NOMO-1 (cell line): Measurements from ENCODE around the gene ZBTB43.

Source experiments
- DNase-seq, 2 experiments: peaks; one replicate each; lab custom pipeline; 2025; ENCODE audit not compliant: unreplicated experiment in 2 of 2; lab: John Stamatoyannopoulos, UW

Gene ZBTB43

DNA sequence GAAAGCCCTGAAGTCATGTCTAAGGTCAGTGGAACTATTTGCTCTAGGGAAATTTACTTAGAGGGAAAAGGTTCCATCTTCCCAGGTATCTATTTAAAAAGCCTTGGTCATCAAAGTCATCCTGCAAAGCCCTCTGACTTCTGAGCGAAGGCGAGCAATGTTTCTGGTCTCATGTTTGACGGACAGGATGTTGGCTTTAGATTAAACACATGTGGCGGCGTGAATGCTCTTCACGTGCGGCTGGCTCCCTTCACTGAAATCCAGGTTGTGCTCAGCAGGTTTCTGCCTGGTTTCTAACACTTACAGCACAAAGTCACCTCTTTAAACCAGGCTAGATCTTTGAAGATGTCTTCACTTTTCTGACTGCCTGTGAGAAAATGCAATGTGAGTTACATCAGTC lies 49.9 kb downstream of the ZBTB43 start:
- no peak for DNase-seq

DNA sequence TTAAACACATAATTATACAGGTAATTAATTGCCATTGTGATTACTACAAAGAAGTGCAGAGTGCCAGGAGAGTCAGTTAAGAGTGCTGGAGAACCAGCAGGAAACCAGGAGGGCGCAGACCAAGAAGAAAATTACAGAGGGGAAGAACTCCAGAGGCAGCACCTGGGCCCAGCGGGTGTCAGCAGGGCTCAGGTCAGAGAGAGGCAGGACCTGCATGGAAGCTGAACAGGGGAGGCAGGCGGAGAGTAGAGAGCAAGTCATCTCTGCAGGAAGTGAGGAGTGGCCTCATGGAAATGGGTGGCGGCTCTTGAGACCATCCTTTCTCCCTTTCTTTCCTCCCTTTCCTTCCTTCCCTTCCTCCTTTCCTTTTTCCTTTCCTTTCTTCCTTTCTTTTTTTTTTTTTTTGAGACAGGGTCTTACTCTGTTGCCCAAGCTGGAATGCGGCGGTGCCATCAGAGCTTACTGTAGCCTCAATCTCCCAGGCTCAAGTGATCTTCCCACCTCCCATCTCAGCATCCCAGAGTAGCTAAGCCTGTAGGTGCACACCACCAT lies 51.6 kb downstream of the ZBTB43 start:
- no peak for DNase-seq

DNA sequence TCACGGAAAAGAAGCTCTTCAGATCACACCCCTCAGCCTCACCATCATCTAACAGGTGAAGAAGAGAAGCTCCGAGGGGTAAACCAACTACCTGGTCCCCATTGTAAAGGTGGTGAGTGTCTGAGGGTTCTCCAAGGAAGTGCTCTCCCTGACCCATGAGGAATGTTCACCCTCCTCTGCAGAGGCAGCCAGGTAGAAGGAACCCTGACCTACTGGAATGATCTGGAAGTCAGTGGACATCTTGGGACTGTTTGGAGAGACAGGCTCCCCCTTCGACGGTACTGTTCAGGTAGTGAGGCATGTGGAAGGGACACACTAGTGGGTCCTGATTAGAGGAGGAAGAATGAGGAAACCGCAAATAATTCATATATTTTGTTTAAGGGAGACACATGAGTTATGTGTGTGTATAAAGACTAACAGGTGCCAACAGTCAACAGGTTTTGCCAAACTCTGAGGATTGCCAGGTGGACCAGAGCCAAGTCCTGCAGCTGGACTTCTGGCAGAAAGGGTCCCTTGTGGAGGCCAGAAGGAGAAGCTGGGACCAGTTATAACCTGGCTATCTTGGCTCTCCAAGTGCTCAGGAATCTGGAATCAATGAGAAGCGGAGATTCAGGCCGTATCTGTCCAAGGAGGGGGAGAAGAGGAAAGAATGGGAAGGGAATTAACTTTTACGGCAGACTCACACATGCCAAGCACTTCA lies 52.6 kb downstream of the ZBTB43 start:
- DNase-seq = no peak

DNA sequence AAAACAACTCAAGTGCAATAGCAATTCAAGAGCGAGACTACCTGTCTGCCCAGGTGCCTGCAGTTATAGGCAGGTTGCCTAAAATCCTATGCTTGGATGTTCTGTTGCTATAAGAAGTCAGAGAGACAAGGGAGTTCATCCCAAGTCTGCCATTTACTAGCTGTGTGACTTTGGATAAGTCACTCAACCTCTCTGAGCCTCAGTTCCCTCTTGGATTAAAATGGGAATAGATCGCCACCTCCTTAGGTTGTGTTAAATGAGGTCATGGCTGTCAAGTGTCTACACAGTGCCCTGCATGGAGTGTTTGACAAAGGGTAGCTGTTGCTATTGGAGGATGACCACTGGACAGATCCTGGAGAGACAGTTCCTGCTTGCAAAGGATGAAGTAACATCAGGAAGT lies 54.3 kb downstream of the ZBTB43 start:
- DNase-seq = no peak

DNA sequence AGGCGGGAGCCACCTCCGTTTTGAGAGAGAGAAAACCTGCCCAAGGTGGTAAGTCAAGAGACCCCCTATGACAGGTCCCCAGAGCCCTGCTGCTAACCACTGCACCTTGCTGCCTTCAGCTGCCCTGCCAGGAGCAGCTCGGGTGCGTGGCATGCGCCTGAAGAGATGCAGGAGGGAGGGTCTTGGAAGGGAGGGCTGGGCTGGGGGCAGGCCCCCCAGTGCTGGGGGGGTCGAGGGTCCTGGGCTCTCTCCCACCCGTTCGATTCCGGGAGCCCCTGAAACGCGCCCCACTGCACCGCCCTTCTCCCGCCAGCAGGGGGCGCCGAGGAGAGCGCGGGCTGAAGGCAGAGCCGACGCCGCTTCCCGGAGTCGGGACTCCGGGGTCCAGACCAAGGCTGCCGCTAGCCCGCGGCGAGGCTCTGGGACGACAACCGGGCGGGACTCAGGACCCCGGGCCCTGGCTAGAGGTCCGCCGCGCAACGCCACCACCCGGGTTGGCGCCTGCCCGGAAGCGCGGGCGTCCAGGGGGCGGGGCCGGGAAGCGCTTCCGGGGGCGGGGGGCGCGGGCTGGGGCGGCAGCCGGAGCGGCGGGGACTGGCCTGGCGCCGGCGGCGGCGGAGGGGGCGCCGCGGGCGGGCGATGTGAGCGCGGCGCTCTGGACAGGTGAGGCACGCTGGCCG lies 55.4 kb downstream of the ZBTB43 start, which contains the start of gene ZBTB34:
Gene ZBTB34, plus strand, starts transcription at position 563 of the 680 bp plus-strand sequence. CDS start 18,761 bp downstream, outside the sequence.
- DNase-seq = peak; percentile 46

DNA sequence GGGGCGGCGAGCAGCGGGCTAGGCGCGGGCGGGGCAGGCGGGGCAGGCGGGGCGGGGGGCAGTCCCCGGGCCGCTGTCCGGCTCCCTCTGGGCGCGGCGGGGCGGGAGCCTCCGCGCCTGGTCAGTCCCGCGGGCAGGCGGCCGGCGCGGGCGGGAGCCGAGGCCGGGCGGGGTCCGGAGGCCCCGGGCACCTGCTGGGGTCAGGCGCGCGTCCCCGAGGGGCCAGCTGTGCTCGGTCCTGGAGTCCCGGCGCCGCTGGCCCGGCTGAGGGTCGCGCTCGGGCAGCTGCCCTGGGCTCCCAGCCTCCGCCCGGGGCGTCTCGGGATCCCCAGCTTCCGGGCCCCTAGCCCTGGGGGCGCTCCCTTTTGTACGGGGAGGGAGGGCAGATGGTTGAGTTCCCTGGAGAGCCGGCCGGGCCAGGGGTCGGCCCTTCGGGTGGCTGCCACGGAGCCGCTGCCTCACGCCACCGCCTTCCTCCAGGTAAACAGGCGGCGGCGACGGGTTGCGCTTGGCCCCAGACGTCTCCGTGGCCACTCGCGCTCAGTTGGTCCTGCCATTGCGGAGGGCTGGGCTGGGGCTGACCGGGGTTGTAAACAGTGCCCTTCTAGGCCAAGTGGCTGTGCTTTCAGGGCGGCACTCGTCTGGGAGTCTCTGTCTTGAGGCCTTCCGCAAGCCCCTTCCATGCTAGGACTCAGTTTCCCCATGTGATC lies 56.1 kb downstream of the ZBTB43 start:
- peak in 1 of 2 experiments; percentile 4 for DNase-seq

DNA sequence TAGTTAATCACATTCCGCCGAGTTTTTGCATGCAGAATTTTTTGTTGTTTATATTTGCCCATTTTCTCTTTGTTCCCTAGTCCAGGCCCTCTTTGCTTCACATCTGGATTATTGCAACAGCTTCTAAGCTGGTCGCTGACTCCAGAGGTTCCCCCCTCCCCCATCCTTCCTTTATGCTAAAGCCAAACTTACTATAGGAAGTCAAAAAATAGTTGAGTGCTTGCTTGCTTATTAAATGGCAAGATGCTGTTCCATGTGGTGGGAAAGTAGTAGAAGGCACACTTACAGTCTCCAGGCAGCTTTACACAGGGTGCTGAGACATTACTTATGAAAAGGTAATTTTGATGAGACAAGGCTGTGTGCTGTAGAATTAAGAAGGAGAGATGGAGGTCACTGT lies 56.9 kb downstream of the ZBTB43 start:
- DNase-seq = peak; percentile 53 to 65

DNA sequence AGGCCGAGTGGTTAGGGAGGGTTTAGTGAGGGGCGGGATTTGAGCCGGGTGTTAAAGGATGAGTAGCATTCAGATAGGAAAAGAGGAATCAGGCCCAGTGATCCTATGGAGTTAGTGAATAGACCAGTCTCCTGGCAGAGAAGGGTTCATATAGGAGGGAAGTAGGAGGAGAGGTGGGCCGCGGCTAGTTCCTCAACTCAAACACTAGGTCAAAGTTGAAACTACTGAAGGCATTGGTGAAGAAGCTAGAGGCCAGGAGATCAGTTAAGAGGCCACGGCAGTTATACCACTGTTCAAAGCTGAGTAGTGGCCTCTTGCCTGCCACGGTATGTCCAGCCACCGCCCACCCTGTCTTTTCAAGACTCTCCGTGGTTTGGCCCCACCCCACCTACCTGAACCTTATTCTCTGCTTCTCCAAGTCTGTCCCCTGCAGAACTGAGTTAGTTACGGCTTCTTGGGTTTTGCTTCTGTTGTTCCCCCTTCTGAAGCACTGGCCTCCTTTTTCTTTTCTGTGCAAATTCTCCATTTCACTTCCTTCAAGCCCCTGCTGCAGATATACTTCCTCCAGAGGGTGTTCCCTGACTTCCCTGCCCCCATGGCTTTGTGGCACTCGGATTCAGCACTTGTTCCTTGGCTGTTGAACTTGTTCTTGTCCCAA lies 57.4 kb downstream of the ZBTB43 start:
- DNase-seq = peak; percentile 46 to 68

DNA sequence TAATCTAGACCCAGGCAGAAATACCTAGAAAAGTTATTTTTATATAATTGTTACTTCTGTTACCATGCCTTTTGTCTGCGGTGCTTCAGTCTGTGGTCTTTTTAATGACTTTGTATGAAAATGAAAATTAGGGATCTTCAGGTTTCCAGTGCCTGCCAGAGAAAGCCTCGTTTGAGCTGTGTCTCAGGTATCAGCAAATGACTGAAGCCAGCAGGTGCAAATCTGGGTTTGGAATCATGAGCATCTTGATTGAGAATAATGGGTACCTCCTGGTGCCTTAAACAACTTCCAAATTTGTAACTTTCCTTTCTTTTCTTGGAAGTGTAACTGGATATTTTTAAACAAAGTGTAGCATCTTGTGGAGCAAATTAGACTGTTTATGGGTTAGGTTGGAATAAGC lies 59.9 kb downstream of the ZBTB43 start:
- no peak for DNase-seq

DNA sequence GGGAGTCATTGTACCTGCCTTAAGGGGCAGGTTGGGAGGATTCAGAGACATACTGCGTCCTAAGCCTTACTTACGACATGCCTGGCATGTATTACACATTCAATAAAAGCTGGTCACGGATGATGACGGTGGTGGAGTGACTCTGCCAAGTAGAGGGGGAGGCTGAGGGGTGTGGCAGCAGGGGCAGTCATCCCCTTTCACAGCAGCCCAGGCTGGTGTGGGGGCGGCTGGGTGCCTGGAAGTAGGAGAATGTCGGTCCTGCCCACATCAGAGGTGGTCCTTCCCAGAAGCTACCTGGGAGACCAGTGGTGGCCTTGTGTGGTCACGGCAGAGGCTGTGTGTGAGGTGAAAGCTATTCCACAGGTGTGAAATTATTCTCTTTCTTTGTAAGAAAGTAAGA lies 64.5 kb downstream of the ZBTB43 start:
- no peak for DNase-seq

DNA sequence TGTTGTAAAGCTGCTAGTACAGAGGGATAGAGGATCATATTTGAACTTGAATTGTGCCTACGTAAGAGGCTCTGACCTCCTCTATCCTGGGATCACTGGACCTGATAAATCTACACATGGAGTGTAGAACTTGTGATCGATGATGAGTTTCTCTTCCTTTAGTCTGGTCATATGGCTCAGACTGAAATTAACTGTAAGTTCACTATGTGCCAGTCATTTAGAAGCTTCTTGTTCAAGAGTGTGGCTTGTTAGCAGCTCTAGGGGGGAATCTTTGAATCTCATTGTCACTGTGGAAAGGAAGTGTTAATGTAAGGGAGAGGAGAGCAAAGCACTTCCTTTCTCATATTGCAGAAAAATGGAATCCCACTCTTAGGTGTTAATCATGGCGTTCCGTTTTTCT lies 67.7 kb downstream of the ZBTB43 start:
- DNase-seq = no peak

DNA sequence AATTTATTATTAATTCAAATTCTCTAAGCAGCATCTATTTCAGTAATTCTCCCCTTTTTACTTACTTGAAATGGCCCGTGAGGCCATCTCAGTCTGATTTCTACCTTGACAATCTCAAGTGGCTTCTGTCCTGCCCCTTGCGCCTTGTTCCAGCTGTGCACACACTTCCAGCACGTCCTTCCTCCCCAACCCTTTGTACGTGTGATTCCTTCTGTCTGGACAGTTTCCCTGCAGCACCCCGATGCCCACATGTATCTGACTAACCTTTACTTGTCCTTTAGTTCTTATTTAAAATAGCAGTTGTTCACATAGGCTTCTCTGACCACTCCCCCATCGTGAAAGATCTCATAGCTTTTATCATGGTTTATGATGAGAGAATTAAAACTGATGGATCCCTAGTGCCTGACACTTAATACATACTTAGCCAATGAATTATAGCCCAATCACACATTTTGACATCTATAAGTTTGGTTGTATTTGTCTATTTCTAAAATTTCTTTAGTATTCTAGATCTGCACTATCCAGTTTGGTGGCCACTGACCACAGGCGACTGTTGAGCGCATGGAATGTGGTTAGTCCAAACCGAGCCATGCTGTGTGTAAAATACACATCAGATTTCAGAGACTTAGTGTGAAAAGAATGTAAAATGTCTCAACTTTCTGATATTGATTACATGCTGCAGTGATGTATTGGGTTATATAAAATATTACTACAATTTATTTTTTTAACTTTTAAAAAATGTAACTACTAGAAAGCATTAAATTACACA lies 69.9 kb downstream of the ZBTB43 start:
- DNase-seq = no peak

DNA sequence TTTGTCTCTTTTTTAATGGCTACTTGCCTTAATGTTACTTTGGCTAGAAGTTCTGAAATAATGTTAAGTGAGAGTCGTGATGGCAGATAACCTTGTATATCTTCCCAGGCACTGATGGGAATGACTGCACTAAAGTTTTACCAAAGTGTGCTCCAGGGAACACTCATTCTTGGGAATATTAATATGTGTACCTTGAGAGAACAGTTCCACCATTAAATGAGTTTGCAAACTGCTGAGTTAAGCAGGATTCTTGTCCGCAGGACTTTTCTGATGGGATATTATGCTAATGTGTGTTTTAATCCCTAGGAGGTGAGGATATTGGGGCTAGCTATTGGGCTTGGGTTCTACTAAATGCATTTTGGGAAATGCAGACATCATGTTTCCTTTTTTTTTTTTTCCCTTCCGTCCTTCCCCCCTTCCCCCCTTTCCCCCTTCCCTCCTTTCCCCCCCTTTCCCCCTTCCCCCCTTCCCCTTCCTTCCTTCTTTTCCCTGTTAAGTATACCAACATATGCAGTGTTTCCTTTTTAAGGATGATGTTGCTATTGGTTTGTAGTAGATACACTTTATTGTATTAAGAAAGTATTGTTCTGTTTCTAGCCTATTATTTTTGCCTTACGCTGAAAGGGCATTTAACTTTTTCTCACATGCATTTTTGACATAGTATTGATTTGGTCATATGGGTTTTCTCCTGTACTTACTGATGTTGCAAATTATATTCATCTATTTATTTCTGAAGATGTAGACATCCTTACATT lies 71.1 kb downstream of the ZBTB43 start:
- DNase-seq = no peak

DNA sequence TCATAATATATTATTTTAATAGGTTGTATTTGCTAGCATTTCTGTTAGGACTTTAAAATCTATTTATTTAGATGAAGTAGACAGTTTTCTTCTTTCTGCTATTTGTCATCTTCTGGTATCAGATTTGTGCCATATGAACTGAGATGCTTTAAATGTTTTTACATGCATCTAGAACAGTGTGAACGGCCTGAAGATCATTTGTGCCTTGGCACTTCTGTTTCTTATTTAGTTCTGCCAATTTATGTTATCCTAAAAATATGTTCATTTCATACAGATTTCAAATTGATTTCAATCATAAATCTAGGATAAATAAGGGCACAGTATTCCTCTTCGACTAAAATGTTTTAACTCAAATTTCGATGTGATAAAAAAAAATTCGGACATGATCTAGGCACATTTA lies 71.7 kb downstream of the ZBTB43 start:
- no peak for DNase-seq

DNA sequence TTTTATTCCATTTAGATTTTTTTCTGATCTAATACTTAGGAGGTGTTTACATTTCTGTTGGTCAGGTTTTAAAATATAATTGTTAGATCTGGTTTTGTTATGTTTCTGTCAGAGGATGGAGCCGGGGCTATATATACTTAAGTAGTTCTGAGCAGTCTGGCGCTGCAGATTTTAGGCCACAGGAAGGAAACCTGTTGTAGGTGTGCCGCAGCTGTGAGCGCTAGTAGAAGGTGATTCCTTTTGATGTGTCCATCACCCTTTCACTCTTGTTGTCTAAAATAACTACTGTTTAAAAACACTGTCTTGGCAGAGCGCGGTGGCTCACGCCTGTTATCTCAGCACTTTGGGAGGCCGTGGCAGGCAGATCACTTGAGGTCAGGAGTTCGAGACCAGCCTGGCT lies 72.6 kb downstream of the ZBTB43 start:
- no peak for DNase-seq

DNA sequence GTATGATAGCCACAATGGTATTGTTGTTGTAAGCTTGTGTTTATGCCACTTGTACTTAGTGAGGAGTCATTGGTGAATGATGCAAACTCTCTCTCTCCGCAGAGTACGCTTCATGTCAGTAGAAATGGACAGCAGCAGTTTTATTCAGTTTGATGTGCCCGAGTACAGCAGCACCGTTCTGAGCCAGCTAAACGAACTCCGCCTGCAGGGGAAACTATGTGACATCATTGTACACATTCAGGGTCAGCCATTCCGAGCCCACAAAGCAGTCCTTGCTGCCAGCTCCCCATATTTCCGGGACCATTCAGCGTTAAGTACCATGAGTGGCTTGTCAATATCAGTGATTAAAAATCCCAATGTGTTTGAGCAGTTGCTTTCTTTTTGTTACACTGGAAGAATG lies 74.4 kb downstream of the ZBTB43 start:
- DNase-seq = no peak

DNA sequence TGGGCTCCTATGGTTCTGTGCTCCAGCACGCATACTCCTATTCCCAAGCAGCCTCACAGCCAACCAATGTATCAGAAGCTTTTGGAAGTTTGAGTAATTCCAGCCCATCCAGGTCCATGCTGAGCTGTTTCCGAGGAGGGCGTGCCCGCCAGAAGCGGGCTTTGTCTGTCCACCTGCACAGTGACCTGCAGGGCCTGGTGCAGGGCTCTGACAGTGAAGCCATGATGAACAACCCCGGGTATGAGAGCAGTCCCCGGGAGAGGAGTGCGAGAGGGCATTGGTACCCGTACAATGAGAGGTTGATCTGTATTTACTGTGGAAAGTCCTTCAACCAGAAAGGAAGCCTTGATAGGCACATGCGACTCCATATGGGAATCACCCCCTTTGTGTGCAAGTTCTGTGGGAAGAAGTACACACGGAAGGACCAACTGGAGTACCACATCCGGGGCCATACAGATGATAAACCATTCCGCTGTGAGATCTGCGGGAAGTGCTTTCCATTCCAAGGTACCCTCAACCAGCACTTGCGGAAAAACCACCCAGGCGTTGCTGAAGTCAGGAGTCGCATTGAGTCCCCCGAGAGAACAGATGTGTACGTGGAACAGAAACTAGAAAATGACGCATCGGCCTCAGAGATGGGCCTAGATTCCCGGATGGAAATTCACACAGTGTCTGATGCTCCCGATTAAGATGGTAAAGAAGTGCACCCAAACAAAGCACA lies 75.5 kb downstream of the ZBTB43 start:
- no peak for DNase-seq

DNA sequence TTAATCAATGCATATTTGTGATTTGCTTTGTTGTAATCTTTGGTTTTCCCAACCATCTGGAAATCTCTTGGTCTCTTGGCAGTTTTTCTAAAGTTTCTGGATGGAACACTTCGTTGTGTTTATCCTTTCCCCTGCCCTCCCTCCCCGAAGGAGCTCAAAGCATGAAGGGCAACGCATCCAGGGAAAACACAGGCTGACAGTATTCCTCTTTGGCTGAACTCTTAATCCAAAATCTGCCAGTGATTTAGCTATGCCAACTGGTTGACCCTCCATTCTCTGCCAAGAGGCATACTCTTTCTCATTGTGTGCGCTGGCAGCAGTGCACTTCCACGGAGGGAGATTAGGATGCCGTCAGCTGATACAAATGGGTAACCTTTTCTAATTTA lies 76.1 kb downstream of the ZBTB43 start:
- DNase-seq = no peak

DNA sequence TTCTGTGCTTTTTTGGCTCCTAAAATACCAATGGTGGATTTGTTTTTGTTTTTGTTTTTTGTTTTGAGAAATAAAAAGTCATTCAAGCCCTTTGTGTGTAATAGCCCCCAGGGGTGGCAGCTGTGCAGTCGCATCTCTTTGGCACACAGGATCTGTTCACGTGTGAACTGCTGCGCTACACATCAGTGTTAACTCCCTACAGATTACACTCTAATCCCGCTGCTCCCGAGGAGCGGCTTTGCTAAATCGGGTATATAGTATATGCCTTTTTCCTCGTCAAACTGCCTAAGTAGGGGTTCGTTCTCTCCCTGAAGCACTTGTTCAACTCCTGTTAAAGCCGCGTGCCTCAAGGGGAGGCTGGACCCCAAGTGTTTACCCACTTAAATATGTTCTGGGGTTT lies 77.9 kb downstream of the ZBTB43 start:
- DNase-seq = no peak
